Bladder microvascular endothelial cell (primary cell): ENCODE data around the gene NR3C1. TPM values are rescaled to one million over a fixed set of nuclear protein-coding genes. Genes with fewer than 3 reads are reported as not detected.

Experiments used
- total RNA-seq: library from RNA; depleted of rRNA; stranded (reverse); fragments of >200 nt; gene quantifications from 2 replicates; pipeline ENCODE4 v1.2.3, GENCODE V29; 2014

NR3C1 gene
- total RNA-seq = 12.6 and 17.3 TPM in 2 replicates

GRCh38 chr5:143403593-143404415 is at the start of gene NR3C1:
Gene NR3C1, minus strand, starts transcription at chr5:143403686. Its CDS starts 2,847 bp downstream, at chr5:143400839.

